ENCODE data around the gene OSBPL5.

- TF ChIP-seq CTCF (conservative IDR thresholded peaks at IDR 0.05; ENCODE audit: low read depth, low read length) (no peak), EZH2 (IDR thresholded peaks at IDR 0.05; ENCODE audit: borderline replicate concordance, low read depth, low read length, poor library complexity, severe bottlenecking) (no peak)
Observed at GRCh38 chr11:3111466-3111865, 53.6 kb downstream of the OSBPL5 start.
